Measurements from ENCODE around the gene CLEC16A.

GRCh38 chr16:11173426-11173825 is 229.1 kb downstream of the CLEC16A start:
- TF ChIP-seq CTCF (IDR thresholded peaks at IDR 0.05) (no peak), POLR2A (IDR thresholded peaks at IDR 0.05) (no peak)
